ENCODE results near the gene RBX1. TPM values are rescaled to one million over a fixed set of nuclear protein-coding genes. Genes with fewer than 3 reads are reported as not detected.

Gene RBX1
- total and polyA plus RNA-seq, 2 of the 4 experiments (the other 2 are of a cell fraction): 72.4 to 84.5 TPM

GRCh38 chr22:40928657-40929056 lies 22.5 kb upstream of the RBX1 start:
- CTCF ChIA-PET: interaction anchor here (0.5 to 1.6 kb wide), 3 partner anchors 13 to 449 kb away, joined by 3 read pairs; no protein-coding TSS in a partner anchor
- WGBS, 2 experiments (ENCODE audit: extremely low coverage in 2 of 2, insufficient read length in 1 of 2): no CpG with 5 or more reads among the region's 1 CpG
- Histone ChIP-seq H3K27ac (ENCODE audit: insufficient read depth, low read length) (no peak overlapping the region), H3K9me1 (ENCODE audit: insufficient read depth, low read length) (no peaks in the 10 kb centered on the region), H3K4me3 (ENCODE audit: insufficient read depth, low read depth, low read length) (no peak overlapping the region), H3K79me1 (ENCODE audit: low read depth in 1 of 2, low read length in 2 of 2) (no peaks in the 10 kb centered on the region), H3K9me3 (ENCODE audit: control insufficient read depth, insufficient read depth, low read length) (no peaks in the 10 kb centered on the region), H2BK20ac (ENCODE audit: low read depth, low read length) (no peak overlapping the region), H2AK9ac (replicated peaks; ENCODE audit: low read depth, low read length, poor library complexity) (no peak overlapping the region), H3K27me3 (ENCODE audit: control insufficient read depth, insufficient read depth, low read length) (no peaks in the 10 kb centered on the region), H3K4ac (ENCODE audit: low read depth, low read length) (no peak overlapping the region), H4K20me1 (ENCODE audit: insufficient read depth, low read length) (no peaks in the 10 kb centered on the region), H4K5ac (ENCODE audit: low read depth, low read length) (no peak overlapping the region), H2BK5ac (ENCODE audit: low read depth, low read length, poor library complexity, severe bottlenecking) (no peak overlapping the region), H4K91ac (ENCODE audit: insufficient read depth, low read depth, low read length) (no peak overlapping the region), H3K18ac (ENCODE audit: low read depth, low read length) (no peak overlapping the region), H2AK5ac (ENCODE audit: low read depth, low read length) (no peak overlapping the region), H3K14ac (replicated peaks; ENCODE audit: low read depth, low read length) (no peak overlapping the region), H3K23ac (ENCODE audit: low read depth, low read length) (peak overlapping the region; percentile 75; the same call in 1 of the 2 replicates), H3K4me2 (ENCODE audit: low read depth, low read length) (no peak overlapping the region), H3K9ac (ENCODE audit: low read depth, low read length) (no peak overlapping the region), H4K8ac (ENCODE audit: low read depth in 2 of 2, low read length in 2 of 2) (no peak overlapping the region), H3K4me1 (ENCODE audit: control insufficient read depth, insufficient read depth, low read length) (no peaks in the 10 kb centered on the region), H2BK120ac (ENCODE audit: low read depth, low read length) (no peak overlapping the region), H2BK15ac (ENCODE audit: low read depth, low read length) (no peak overlapping the region), H3K36me3 (ENCODE audit: control insufficient read depth, insufficient read depth, low read length) (peaks cover 19% of the 10 kb centered on the region), H3K56ac (ENCODE audit: extremely low read depth, insufficient read depth, low read length) (no peak overlapping the region), H2AFZ (replicated peaks; ENCODE audit: low read length, poor library complexity) (no peak overlapping the region)
- in situ Hi-C loops (cut with MboI; ENCODE audit: low sequenced_read_pairs): loop anchor here (25.0 kb wide), 1 partner anchor 584 kb away; no protein-coding TSS in a partner anchor
- TSS peak; percentile 11 for BruUV-seq (replicated peaks)
- DNase-seq (no peak), ATAC-seq (ENCODE audit: low read depth) (peak; percentile 17; the same call in 1 of the 2 replicates)
- POLR2A ChIA-PET (ENCODE audit: unreplicated experiment): no interaction called here
- TF ChIP-seq CTCF (conservative IDR thresholded peaks at IDR 0.05; ENCODE audit: low read depth, low read length): no peak
- dilution Hi-C loops (cut with HindIII; ENCODE audit: low sequenced_read_pairs, unreplicated experiment): no loop called here
- intact Hi-C loops (cut with micrococcal nuclease): loop anchor here (10.0 kb wide), 1 partner anchor 196 kb away; no protein-coding TSS in a partner anchor

All from IMR-90 (cell line).